ENCODE results near the gene DNAH1. TPM values are rescaled to one million over a fixed set of nuclear protein-coding genes. Genes with fewer than 3 reads are reported as not detected.
A peak's percentile ranks its signal among the peaks of the same experiment; 100 is the strongest.

Gene DNAH1
- total and polyA plus RNA-seq, 2 experiments from 2014 or later: 0.81 to 4.0 TPM

- H3K27me3 ChIP-seq (replicated peaks; ENCODE audit: insufficient read depth): no peaks in the 10 kb centered on the region
- H3K79me2 ChIP-seq (ENCODE audit: insufficient read depth): no peaks in the 10 kb centered on the region
- no peak overlapping the region for H3K4me2 ChIP-seq (ENCODE audit: unreplicated experiment)
- H3K36me3 ChIP-seq (ENCODE audit: low read depth): no peaks in the 10 kb centered on the region
- no peak for DNase-seq
- H3K4me3 ChIP-seq: no peak overlapping the region
- no peaks in the 10 kb centered on the region for H3K9me3 ChIP-seq (ENCODE audit: low read depth)
- no peak for TF ChIP-seq EZH2phosphoT487 (IDR thresholded peaks at IDR 0.05; ENCODE audit: insufficient read depth, low read depth)
- no peaks in the 10 kb centered on the region for H3F3A ChIP-seq (ENCODE audit: insufficient read depth)
- no peak overlapping the region for H3K27ac ChIP-seq
- 83 to 100% methylated on average over 2 of the region's 2 CpGs for WGBS, 2 experiments (ENCODE audit: low coverage in 1 of 2, low lambda C conversion rate in 2 of 2, missing lambda C conversion rate in 2 of 2)
- no peaks in the 10 kb centered on the region for H4K20me1 ChIP-seq (ENCODE audit: insufficient read depth)
- in situ Hi-C loops (cut with MboI): no loop called here
- no peak overlapping the region for H2AFZ ChIP-seq
- no peak overlapping the region; the same call in 1 of the 2 replicates for H3K9ac ChIP-seq
- peaks cover 7% of the 10 kb centered on the region for H3K4me1 ChIP-seq (ENCODE audit: insufficient read depth)
- H3K9me2 ChIP-seq (ENCODE audit: insufficient read depth): no peaks in the 10 kb centered on the region
Observed at GRCh38 chr3:52313188-52313773, 2.8 kb upstream of the DNAH1 start.

GRCh38 chr3:52313774-52314188 lies 2.3 kb upstream of the DNAH1 start:
- DNase-seq: peak; percentile 55
- no peak overlapping the region for H3K27ac ChIP-seq
- H4K20me1 ChIP-seq (ENCODE audit: insufficient read depth): no peaks in the 10 kb centered on the region
- H3K4me1 ChIP-seq (ENCODE audit: insufficient read depth): peaks cover 7% of the 10 kb centered on the region
- H2AFZ ChIP-seq: no peak overlapping the region
- H3K27me3 ChIP-seq (replicated peaks; ENCODE audit: insufficient read depth): no peaks in the 10 kb centered on the region
- no peaks in the 10 kb centered on the region for H3K9me3 ChIP-seq (ENCODE audit: low read depth)
- no peaks in the 10 kb centered on the region for H3F3A ChIP-seq (ENCODE audit: insufficient read depth)
- 71 to 73% methylated on average over 4 of the region's 4 CpGs for WGBS, 2 experiments (ENCODE audit: low coverage in 1 of 2, low lambda C conversion rate in 2 of 2, missing lambda C conversion rate in 2 of 2)
- no peak overlapping the region for H3K4me2 ChIP-seq (ENCODE audit: unreplicated experiment)
- no peaks in the 10 kb centered on the region for H3K79me2 ChIP-seq (ENCODE audit: insufficient read depth)
- in situ Hi-C loops (cut with MboI): no loop called here
- no peak overlapping the region for H3K4me3 ChIP-seq
- no peaks in the 10 kb centered on the region for H3K36me3 ChIP-seq (ENCODE audit: low read depth)
- H3K9me2 ChIP-seq (ENCODE audit: insufficient read depth): no peaks in the 10 kb centered on the region
- no peak for TF ChIP-seq EZH2phosphoT487 (IDR thresholded peaks at IDR 0.05; ENCODE audit: insufficient read depth, low read depth)
- no peak for TF ChIP-seq EZH2 (IDR thresholded peaks at IDR 0.05; ENCODE audit: insufficient read depth, poor library complexity, severe bottlenecking)
- no peak overlapping the region; the same call in 1 of the 2 replicates for H3K9ac ChIP-seq

GRCh38 chr3:52314489-52314888 lies 1.6 kb upstream of the DNAH1 start:
- in situ Hi-C loops (cut with MboI): no loop called here
- Histone ChIP-seq H3K4me2 (ENCODE audit: unreplicated experiment) (no peak overlapping the region), H3K79me2 (ENCODE audit: insufficient read depth) (no peaks in the 10 kb centered on the region), H3K9me2 (ENCODE audit: insufficient read depth) (no peaks in the 10 kb centered on the region), H3K4me1 (ENCODE audit: insufficient read depth) (peaks cover 7% of the 10 kb centered on the region), H3K9ac (no peak overlapping the region), H3K27ac (no peak overlapping the region), H3K36me3 (ENCODE audit: low read depth) (no peaks in the 10 kb centered on the region), H3K27me3 (replicated peaks; ENCODE audit: insufficient read depth) (no peaks in the 10 kb centered on the region), H3F3A (ENCODE audit: insufficient read depth) (no peaks in the 10 kb centered on the region), H4K20me1 (ENCODE audit: insufficient read depth) (no peaks in the 10 kb centered on the region), H3K4me3 (no peak overlapping the region), H2AFZ (no peak overlapping the region), H3K9me3 (ENCODE audit: low read depth) (no peaks in the 10 kb centered on the region)
- TF ChIP-seq EZH2phosphoT487 (IDR thresholded peaks at IDR 0.05; ENCODE audit: insufficient read depth, low read depth) (no peak), EZH2 (IDR thresholded peaks at IDR 0.05; ENCODE audit: insufficient read depth, poor library complexity, severe bottlenecking) (no peak)
- WGBS, 2 experiments (ENCODE audit: low coverage in 1 of 2, low lambda C conversion rate in 2 of 2, missing lambda C conversion rate in 2 of 2): 97% methylated on average over 3 of the region's 3 CpGs
- DNase-seq: peak; percentile 13

- TF ChIP-seq EZH2phosphoT487 (IDR thresholded peaks at IDR 0.05; ENCODE audit: insufficient read depth, low read depth): no peak
- TF ChIP-seq EZH2 (IDR thresholded peaks at IDR 0.05; ENCODE audit: insufficient read depth, poor library complexity, severe bottlenecking): no peak
- H3K36me3 ChIP-seq (ENCODE audit: low read depth): no peaks in the 10 kb centered on the region
- H4K20me1 ChIP-seq (ENCODE audit: insufficient read depth): no peaks in the 10 kb centered on the region
- H3K27ac ChIP-seq: no peak overlapping the region
- no peak overlapping the region for H3K4me3 ChIP-seq
- no peaks in the 10 kb centered on the region for H3F3A ChIP-seq (ENCODE audit: insufficient read depth)
- H3K9ac ChIP-seq: no peak overlapping the region
- in situ Hi-C loops (cut with MboI): no loop called here
- no peak for DNase-seq
- H3K9me3 ChIP-seq (ENCODE audit: low read depth): no peaks in the 10 kb centered on the region
- H2AFZ ChIP-seq: no peak overlapping the region
- WGBS, 2 experiments (ENCODE audit: low coverage in 1 of 2, low lambda C conversion rate in 2 of 2, missing lambda C conversion rate in 2 of 2): 88 to 94% methylated on average over 6 of the region's 6 CpGs
- H3K27me3 ChIP-seq (replicated peaks; ENCODE audit: insufficient read depth): no peaks in the 10 kb centered on the region
- H3K9me2 ChIP-seq (ENCODE audit: insufficient read depth): no peaks in the 10 kb centered on the region
- peaks cover 7% of the 10 kb centered on the region for H3K4me1 ChIP-seq (ENCODE audit: insufficient read depth)
- H3K79me2 ChIP-seq (ENCODE audit: insufficient read depth): no peaks in the 10 kb centered on the region
- no peak overlapping the region for H3K4me2 ChIP-seq (ENCODE audit: unreplicated experiment)
Observed at GRCh38 chr3:52315006-52315405, 1.1 kb upstream of the DNAH1 start.
